ENCODE measurements around the gene IDNK. TPM values are rescaled to one million over a fixed set of nuclear protein-coding genes. Genes with fewer than 3 reads are reported as not detected.

The IDNK gene
- total and polyA plus RNA-seq, 2 of the 4 experiments (the other 2 are of a cell fraction) = 1.4 to 2.3 TPM

DNA sequence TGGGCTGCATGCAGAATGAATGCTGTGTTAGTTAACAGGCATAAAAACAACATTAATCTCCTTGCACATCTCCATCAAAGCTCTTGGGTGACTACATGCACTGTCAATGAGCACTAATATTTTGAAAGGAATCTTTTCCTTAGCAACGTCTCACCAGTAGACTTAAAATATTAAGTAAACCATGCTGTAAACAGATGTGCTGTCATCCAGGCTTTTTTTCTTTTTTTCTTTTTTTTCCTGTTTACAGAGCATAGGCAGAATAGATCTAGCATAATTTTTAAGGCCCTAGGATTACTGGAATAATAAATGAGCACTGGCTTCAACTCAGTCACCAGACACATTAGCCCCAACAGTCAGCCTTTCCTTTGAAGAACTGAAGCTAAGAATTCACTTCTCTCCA, 48.5 kb downstream of the IDNK start:
- Histone ChIP-seq H3K36me3 (ENCODE audit: control insufficient read depth, insufficient read depth, low read length) (peaks cover 12% of the 10 kb centered on the region), H2AK5ac (ENCODE audit: low read depth, low read length) (no peak overlapping the region), H3K56ac (ENCODE audit: extremely low read depth, insufficient read depth, low read length) (no peak overlapping the region), H3K4me2 (ENCODE audit: low read depth, low read length) (no peak overlapping the region), H4K5ac (ENCODE audit: low read depth, low read length) (no peak overlapping the region), H3K9me3 (ENCODE audit: control insufficient read depth, insufficient read depth, low read length) (no peaks in the 10 kb centered on the region), H3K18ac (ENCODE audit: low read depth, low read length) (no peak overlapping the region), H3K4me3 (ENCODE audit: insufficient read depth, low read depth, low read length) (no peak overlapping the region), H4K20me1 (ENCODE audit: insufficient read depth, low read length) (peaks cover 24% of the 10 kb centered on the region), H2BK20ac (ENCODE audit: low read depth, low read length) (no peak overlapping the region), H2AK9ac (replicated peaks; ENCODE audit: low read depth, low read length, poor library complexity) (no peak overlapping the region), H3K9ac (ENCODE audit: low read depth, low read length) (no peak overlapping the region), H4K91ac (ENCODE audit: insufficient read depth, low read depth, low read length) (no peak overlapping the region), H2AFZ (replicated peaks; ENCODE audit: low read length, poor library complexity) (no peak overlapping the region), H2BK15ac (ENCODE audit: low read depth, low read length) (no peak overlapping the region), H3K23ac (ENCODE audit: low read depth, low read length) (no peak overlapping the region), H4K8ac (ENCODE audit: low read depth in 2 of 2, low read length in 2 of 2) (no peak overlapping the region), H3K27ac (ENCODE audit: insufficient read depth, low read length) (no peak overlapping the region), H3K14ac (replicated peaks; ENCODE audit: low read depth, low read length) (no peak overlapping the region), H2BK5ac (ENCODE audit: low read depth, low read length, poor library complexity, severe bottlenecking) (no peak overlapping the region), H3K4me1 (ENCODE audit: control insufficient read depth, insufficient read depth, low read length) (no peaks in the 10 kb centered on the region; the same call in none of the 2 replicates), H3K9me1 (ENCODE audit: insufficient read depth, low read length) (peaks cover 4% of the 10 kb centered on the region; the same call in 1 of the 2 replicates), H3K4ac (ENCODE audit: low read depth, low read length) (no peak overlapping the region), H3K79me1 (ENCODE audit: low read depth in 1 of 2, low read length in 2 of 2) (peaks cover 37 to 49% of the 10 kb centered on the region in 2 experiments), H2BK120ac (ENCODE audit: low read depth, low read length) (no peak overlapping the region), H3K27me3 (ENCODE audit: control insufficient read depth, insufficient read depth, low read length) (no peaks in the 10 kb centered on the region)
- peak; percentile 14; the same call in 1 of the 2 replicates for ATAC-seq (ENCODE audit: low read depth)
- BruUV-seq (replicated peaks) = no TSS peak
- dilution Hi-C loops (cut with HindIII; ENCODE audit: low sequenced_read_pairs, unreplicated experiment) (no loop called here), intact Hi-C loops (cut with micrococcal nuclease) (no loop called here), in situ Hi-C loops (cut with MboI; ENCODE audit: low sequenced_read_pairs) (no loop called here)
- POLR2A ChIA-PET (ENCODE audit: unreplicated experiment) = no interaction called here
- CTCF ChIA-PET = interaction anchor here (0.8 kb wide), 1 partner anchor 15 kb away, joined by 3 read pairs; no protein-coding TSS in a partner anchor
- DNase-seq = no peak
- no CpG with 5 or more reads among the region's 1 CpG for WGBS, 2 experiments (ENCODE audit: extremely low coverage in 2 of 2, insufficient read length in 1 of 2)
- TF ChIP-seq CHD1 (IDR thresholded peaks at IDR 0.05; ENCODE audit: low read depth, low read length) (no peak), SMC3 (IDR thresholded peaks at IDR 0.05; ENCODE audit: low read depth, low read length) (no peak), FOS (IDR thresholded peaks at IDR 0.05; ENCODE audit: low read depth, low read length) (no peak), RAD21 (IDR thresholded peaks at IDR 0.05; ENCODE audit: low read length) (no peak), MAFK (IDR thresholded peaks at IDR 0.05; ENCODE audit: low read depth, low read length) (no peak), NFE2L2 (IDR thresholded peaks at IDR 0.05; ENCODE audit: low read depth, low read length) (no peak), RFX5 (IDR thresholded peaks at IDR 0.05; ENCODE audit: low read depth, low read length) (no peak), MAZ (IDR thresholded peaks at IDR 0.05; ENCODE audit: borderline replicate concordance, low read depth, low read length) (no peak), CEBPB (IDR thresholded peaks at IDR 0.05; ENCODE audit: low read depth, low read length) (no peak), RCOR1 (IDR thresholded peaks at IDR 0.05; ENCODE audit: insufficient replicate concordance, low read length) (no peak)
- TF ChIP-seq, protein P1, sequence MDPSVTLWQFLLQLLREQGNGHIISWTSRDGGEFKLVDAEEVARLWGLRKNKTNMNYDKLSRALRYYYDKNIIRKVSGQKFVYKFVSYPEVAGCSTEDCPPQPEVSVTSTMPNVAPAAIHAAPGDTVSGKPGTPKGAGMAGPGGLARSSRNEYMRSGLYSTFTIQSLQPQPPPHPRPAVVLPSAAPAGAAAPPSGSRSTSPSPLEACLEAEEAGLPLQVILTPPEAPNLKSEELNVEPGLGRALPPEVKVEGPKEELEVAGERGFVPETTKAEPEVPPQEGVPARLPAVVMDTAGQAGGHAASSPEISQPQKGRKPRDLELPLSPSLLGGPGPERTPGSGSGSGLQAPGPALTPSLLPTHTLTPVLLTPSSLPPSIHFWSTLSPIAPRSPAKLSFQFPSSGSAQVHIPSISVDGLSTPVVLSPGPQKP (IDR thresholded peaks at IDR 0.05; ENCODE audit: borderline replicate concordance, low read depth, low read length) = no peak
- TF ChIP-seq, protein P2, sequence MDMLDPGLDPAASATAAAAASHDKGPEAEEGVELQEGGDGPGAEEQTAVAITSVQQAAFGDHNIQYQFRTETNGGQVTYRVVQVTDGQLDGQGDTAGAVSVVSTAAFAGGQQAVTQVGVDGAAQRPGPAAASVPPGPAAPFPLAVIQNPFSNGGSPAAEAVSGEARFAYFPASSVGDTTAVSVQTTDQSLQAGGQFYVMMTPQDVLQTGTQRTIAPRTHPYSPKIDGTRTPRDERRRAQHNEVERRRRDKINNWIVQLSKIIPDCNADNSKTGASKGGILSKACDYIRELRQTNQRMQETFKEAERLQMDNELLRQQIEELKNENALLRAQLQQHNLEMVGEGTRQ (IDR thresholded peaks at IDR 0.05; ENCODE audit: low read depth, low read length) = no peak
